ENCODE results near the gene GPATCH8. TPM values are rescaled to one million over a fixed set of nuclear protein-coding genes. Genes with fewer than 3 reads are reported as not detected.
"Not testable (repeated sequence)": the region's sequence is repeated elsewhere in the genome, so short reads cannot be mapped to it uniquely, and the experiment has no call there.

Gene GPATCH8
- total RNA-seq, 2 experiments from 2014 or later = 76.0 to 76.9 TPM

- Histone ChIP-seq H3K27me3 (ENCODE audit: control insufficient read depth in 1 of 2, insufficient read depth in 2 of 2, low read length in 2 of 2) (no peaks in the 10 kb centered on the region), H3K36me3 (ENCODE audit: insufficient read depth, low read length) (peaks cover 24% of the 10 kb centered on the region), H3K27ac (ENCODE audit: low read depth in 1 of 2, low read length in 2 of 2) (no peak overlapping the region), H3K9me3 (ENCODE audit: control insufficient read depth in 1 of 2, insufficient read depth in 1 of 2, low read length in 2 of 2) (no peaks in the 10 kb centered on the region), H3K4me1 (ENCODE audit: insufficient read depth, low read length) (no peaks in the 10 kb centered on the region), H3K4me3 (ENCODE audit: low read length) (no peak overlapping the region)
- no peaks in the 10 kb centered on the region for H3K9me3 Mint-ChIP-seq
- ChIA-PET POLR2A (no interaction called here), CTCF (no interaction called here)
- no peaks in the 10 kb centered on the region for H3K27me3 Mint-ChIP-seq
- H3K27ac Mint-ChIP-seq = no peak overlapping the region
- DNase-seq = no peak
- TF ChIP-seq CTCF (IDR thresholded peaks at IDR 0.05) = no peak
- H3K4me3 Mint-ChIP-seq = no peak overlapping the region
- H3K36me3 Mint-ChIP-seq (ENCODE audit: low read depth) = peaks cover 40% of the 10 kb centered on the region
- ATAC-seq (ENCODE audit: poor library complexity) = no peak
- intact Hi-C loops (cut with DNase I, micrococcal nuclease) = no loop called here
- H3K4me1 Mint-ChIP-seq (ENCODE audit: low read depth) = no peaks in the 10 kb centered on the region
These were observed 108.4 kb downstream of the GPATCH8 start for GRCh38 chr17:44394833-44395232.

GRCh38 chr17:44394112-44394511 is 109.1 kb downstream of the GPATCH8 start:
- H3K4me3 Mint-ChIP-seq; H3K9me3 Mint-ChIP-seq; H3K27me3 ChIP-seq (ENCODE audit: control insufficient read depth in 1 of 2, insufficient read depth in 2 of 2, low read length in 2 of 2); CTCF ChIA-PET; H3K9me3 ChIP-seq (ENCODE audit: control insufficient read depth in 1 of 2, insufficient read depth in 1 of 2, low read length in 2 of 2); POLR2A ChIA-PET; H3K27ac Mint-ChIP-seq; ATAC-seq (ENCODE audit: poor library complexity); H3K4me1 Mint-ChIP-seq (ENCODE audit: low read depth); H3K27ac ChIP-seq (ENCODE audit: low read depth in 1 of 2, low read length in 2 of 2); H3K4me3 ChIP-seq (ENCODE audit: low read length); intact Hi-C loops (cut with DNase I, micrococcal nuclease); H3K4me1 ChIP-seq (ENCODE audit: insufficient read depth, low read length); H3K27me3 Mint-ChIP-seq: not testable (repeated sequence)
- peak in 1 of 14 experiments; percentile 2 for DNase-seq
- H3K36me3 Mint-ChIP-seq (ENCODE audit: low read depth) = peaks cover 32% of the 10 kb centered on the region
- peaks cover 17% of the 10 kb centered on the region for H3K36me3 ChIP-seq (ENCODE audit: insufficient read depth, low read length)

- H3K4me1 ChIP-seq (ENCODE audit: insufficient read depth, low read length) = peaks cover 10% of the 10 kb centered on the region
- peaks cover 0 to 6% of the 10 kb centered on the region in 2 experiments for H3K9me3 ChIP-seq (ENCODE audit: control insufficient read depth in 1 of 2, insufficient read depth in 1 of 2, low read length in 2 of 2)
- Mint-ChIP-seq H3K27ac (no peak overlapping the region), H3K4me1 (ENCODE audit: low read depth) (peaks cover 7% of the 10 kb centered on the region), H3K27me3 (peaks cover 12% of the 10 kb centered on the region), H3K9me3 (no peaks in the 10 kb centered on the region), H3K36me3 (ENCODE audit: low read depth) (no peaks in the 10 kb centered on the region), H3K4me3 (no peak overlapping the region)
- TF ChIP-seq CTCF (IDR thresholded peaks at IDR 0.05) = no peak
- no peaks in the 10 kb centered on the region for H3K36me3 ChIP-seq (ENCODE audit: insufficient read depth, low read length)
- DNase-seq (no peak), ATAC-seq (ENCODE audit: poor library complexity) (no peak)
- H3K27me3 ChIP-seq (ENCODE audit: control insufficient read depth in 1 of 2, insufficient read depth in 2 of 2, low read length in 2 of 2) = peaks cover 9 to 10% of the 10 kb centered on the region in 2 experiments
- ChIA-PET CTCF (no interaction called here), POLR2A (no interaction called here)
- H3K4me3 ChIP-seq (ENCODE audit: low read length) = no peak overlapping the region
- intact Hi-C loops (cut with DNase I, micrococcal nuclease) = no loop called here
- no peak overlapping the region for H3K27ac ChIP-seq (ENCODE audit: low read depth in 1 of 2, low read length in 2 of 2)
These were observed 112.8 kb downstream of the GPATCH8 start for GRCh38 chr17:44390250-44390870.

GRCh38 chr17:44389723-44390202 is 113.4 kb downstream of the GPATCH8 start:
- ATAC-seq (ENCODE audit: poor library complexity) = no peak
- H3K4me3 Mint-ChIP-seq = no peak overlapping the region
- H3K9me3 ChIP-seq (ENCODE audit: control insufficient read depth in 1 of 2, insufficient read depth in 1 of 2, low read length in 2 of 2) = peaks cover 0 to 6% of the 10 kb centered on the region in 2 experiments
- ChIA-PET POLR2A (no interaction called here), CTCF (no interaction called here)
- TF ChIP-seq CTCF (IDR thresholded peaks at IDR 0.05) = no peak
- intact Hi-C loops (cut with DNase I, micrococcal nuclease) = no loop called here
- no peak overlapping the region for H3K27ac ChIP-seq (ENCODE audit: low read depth in 1 of 2, low read length in 2 of 2)
- no peak for DNase-seq
- H3K27me3 ChIP-seq (ENCODE audit: control insufficient read depth in 1 of 2, insufficient read depth in 2 of 2, low read length in 2 of 2) = peaks cover 9 to 14% of the 10 kb centered on the region in 2 experiments
- peaks cover 16% of the 10 kb centered on the region for H3K4me1 ChIP-seq (ENCODE audit: insufficient read depth, low read length)
- no peak overlapping the region for H3K27ac Mint-ChIP-seq
- no peaks in the 10 kb centered on the region for H3K9me3 Mint-ChIP-seq
- no peaks in the 10 kb centered on the region for H3K36me3 ChIP-seq (ENCODE audit: insufficient read depth, low read length)
- H3K36me3 Mint-ChIP-seq (ENCODE audit: low read depth) = no peaks in the 10 kb centered on the region
- no peak overlapping the region for H3K4me3 ChIP-seq (ENCODE audit: low read length)
- peaks cover 15% of the 10 kb centered on the region for H3K27me3 Mint-ChIP-seq
- H3K4me1 Mint-ChIP-seq (ENCODE audit: low read depth) = peaks cover 10% of the 10 kb centered on the region
